PC-9 (cell line): Measurements from ENCODE around the gene CXCL8. TPM values are rescaled to one million over a fixed set of nuclear protein-coding genes. Genes with fewer than 3 reads are reported as not detected.

ENCODE experiments used
- BruUV-seq: library from RNA; stranded (reverse); fragments of 400-500 nt; replicated peaks from 2 replicates; lab custom pipeline; 2021; lab: Mats Ljungman, UMichigan
- CTCF ChIA-PET: fragments of 300-600 bp; sonication (Branson Sonifier 250); formaldehyde crosslinking; loops from one replicate; lab custom pipeline; 2022; ENCODE audit warnings: antibody characterized with exemption; lab: Charles Lee
- POLR2A ChIA-PET: fragments of 300-600 bp; sonication (Branson Sonifier 250); formaldehyde crosslinking; loops from one replicate; lab custom pipeline; 2022; ENCODE audit warnings: antibody characterized with exemption; ENCODE audit not compliant: unreplicated experiment; lab: Charles Lee
- DNase-seq, 2 experiments: peaks; one replicate each; pipeline versions ENCODE4 v3.0.0 to v3.0.0-alpha.2; 2015 to 2022; ENCODE audit warnings: mixed read lengths in 1 of 2
- H2AFZ ChIP-seq: fragments of 200-600 bp; sonication (generic); 2 replicates; pipeline ENCODE4 v1.8.1; 2017; ENCODE audit warnings: antibody characterized with exemption
- H3F3A ChIP-seq: fragments of 200-600 bp; sonication (generic); 2 replicates; pipeline ENCODE4 v1.8.1; 2017; ENCODE audit warnings: antibody characterized with exemption, mild to moderate bottlenecking, low read depth; ENCODE audit not compliant: insufficient read depth
- H3K27ac ChIP-seq: fragments of 200-600 bp; sonication (generic); 2 replicates; pipeline ENCODE4 v1.6.1; 2016; ENCODE audit warnings: mixed run types
- H3K27me3 ChIP-seq: fragments of 200-600 bp; sonication (generic); 2 replicates; pipeline ENCODE4 v1.6.1; 2016; ENCODE audit warnings: low read depth, mixed run types; ENCODE audit not compliant: insufficient read depth
- H3K36me3 ChIP-seq: fragments of 200-600 bp; sonication (generic); 2 replicates; pipeline ENCODE4 v1.6.1; 2016; ENCODE audit warnings: low read depth, mixed run types
- H3K4me1 ChIP-seq: fragments of 200-600 bp; sonication (generic); replicated peaks from 2 replicates; pipeline ENCODE4 v1.6.1; 2016; ENCODE audit warnings: mixed run types; ENCODE audit not compliant: insufficient read depth
- H3K4me2 ChIP-seq: fragments of 200-600 bp; sonication (generic); 2 replicates; pipeline ENCODE4 v1.6.1; 2017; ENCODE audit warnings: mixed run types
- H3K4me3 ChIP-seq: fragments of 200-600 bp; sonication (generic); 2 replicates; pipeline ENCODE4 v1.6.1; 2016; ENCODE audit warnings: mixed run types
- H3K79me2 ChIP-seq: fragments of 200-600 bp; sonication (generic); 2 replicates; pipeline ENCODE4 v1.6.1; 2017; ENCODE audit warnings: low read depth, mixed run types
- H3K9me2 ChIP-seq: fragments of 200-600 bp; sonication (generic); 2 replicates; pipeline ENCODE4 v1.8.1; 2017; ENCODE audit warnings: mild to moderate bottlenecking; ENCODE audit not compliant: insufficient read depth
- H3K9me3 ChIP-seq: fragments of 200-600 bp; sonication (generic); 2 replicates; pipeline ENCODE4 v1.8.1; 2016; ENCODE audit warnings: low read depth; ENCODE audit not compliant: insufficient read depth
- H4K20me1 ChIP-seq: fragments of 200-600 bp; sonication (generic); 2 replicates; pipeline ENCODE4 v1.8.1; 2017; ENCODE audit not compliant: insufficient read depth
- CTCF ChIP-seq: fragments of 200-600 bp; sonication (generic); conservative IDR thresholded peaks from 2 replicates; pipeline ENCODE4 v1.6.1; 2017; ENCODE audit warnings: mixed run types, antibody characterized with exemption, mild to moderate bottlenecking, moderate library complexity
- EZH2 ChIP-seq: fragments of 200-600 bp; sonication (generic); IDR thresholded peaks from 2 replicates; pipeline ENCODE4 v1.8.0; 2017; ENCODE audit warnings: antibody characterized with exemption, low read depth
- intact Hi-C: fragments of 100-400 bp; cut with micrococcal nuclease; formaldehyde crosslinking; loops from one replicate; pipeline ENCODE4 v1.10.0; 2022; ENCODE audit not compliant: unreplicated experiment
- total RNA-seq: library from RNA; stranded (reverse); gene quantifications from 2 replicates; pipeline ENCODE4 v1.2.3, GENCODE V29; 2021

Gene CXCL8
- total RNA-seq, 1 experiment from 2014 or later, result 0.35 TPM

GRCh38 chr4:73742490-73743160 is 2.3 kb downstream of the CXCL8 start:
- H3K4me1 ChIP-seq, result peaks cover 22% of the 10 kb centered on the region
- no peaks in the 10 kb centered on the region for H3K9me2 ChIP-seq
- H3K4me2 ChIP-seq, result no peak overlapping the region
- no TSS peak for BruUV-seq
- no peaks in the 10 kb centered on the region for H4K20me1 ChIP-seq
- TF ChIP-seq CTCF, result no peak
- no peak for TF ChIP-seq EZH2
- no peak overlapping the region for H3K27ac ChIP-seq
- intact Hi-C loops, result loop anchor here (5.0 kb wide), 2 partner anchors 65 to 80 kb away; no protein-coding TSS in a partner anchor
- H2AFZ ChIP-seq, result no peak overlapping the region
- ChIA-PET POLR2A (interaction anchor here (0.7 kb wide), 2 partner anchors 86 to 754 kb away, joined by 5 read pairs; no protein-coding TSS in a partner anchor), CTCF (no interaction called here)
- H3K9me3 ChIP-seq, result no peaks in the 10 kb centered on the region; the same call in none of the 2 replicates
- H3K79me2 ChIP-seq, result no peaks in the 10 kb centered on the region
- H3K36me3 ChIP-seq, result no peaks in the 10 kb centered on the region
- H3K4me3 ChIP-seq, result no peak overlapping the region
- DNase-seq, result no peak
- no peaks in the 10 kb centered on the region for H3K27me3 ChIP-seq
- peaks cover 9% of the 10 kb centered on the region for H3F3A ChIP-seq

GRCh38 chr4:73743281-73743680 is 2.9 kb downstream of the CXCL8 start:
- Histone ChIP-seq H3K9me2 (no peaks in the 10 kb centered on the region), H3K9me3 (no peaks in the 10 kb centered on the region; the same call in 1 of the 2 replicates), H3K4me2 (no peak overlapping the region), H4K20me1 (no peaks in the 10 kb centered on the region), H3K79me2 (no peaks in the 10 kb centered on the region), H3K4me1 (peaks cover 22% of the 10 kb centered on the region), H3K27ac (no peak overlapping the region), H3K27me3 (no peaks in the 10 kb centered on the region), H3F3A (peaks cover 9% of the 10 kb centered on the region), H2AFZ (no peak overlapping the region), H3K36me3 (no peaks in the 10 kb centered on the region), H3K4me3 (no peak overlapping the region)
- TF ChIP-seq CTCF (no peak), EZH2 (no peak)
- DNase-seq, result no peak
- no TSS peak for BruUV-seq
- intact Hi-C loops, result loop anchor here (5.0 kb wide), 2 partner anchors 66 to 81 kb away; no protein-coding TSS in a partner anchor
- POLR2A ChIA-PET, result no interaction called here
- CTCF ChIA-PET, result no interaction called here

GRCh38 chr4:73743795-73744194 is 3.4 kb downstream of the CXCL8 start:
- Histone ChIP-seq H3K27me3 (no peaks in the 10 kb centered on the region), H3K36me3 (no peaks in the 10 kb centered on the region), H3K4me2 (no peak overlapping the region), H3K4me3 (no peak overlapping the region), H4K20me1 (no peaks in the 10 kb centered on the region), H3K4me1 (peaks cover 22% of the 10 kb centered on the region), H3K9me2 (no peaks in the 10 kb centered on the region), H2AFZ (no peak overlapping the region), H3K79me2 (no peaks in the 10 kb centered on the region), H3K27ac (no peak overlapping the region), H3F3A (peaks cover 9% of the 10 kb centered on the region), H3K9me3 (no peaks in the 10 kb centered on the region; the same call in 1 of the 2 replicates)
- POLR2A ChIA-PET, result no interaction called here
- TF ChIP-seq EZH2 (no peak), CTCF (no peak)
- no peak for DNase-seq
- BruUV-seq, result no TSS peak
- CTCF ChIA-PET, result no interaction called here
- intact Hi-C loops, result loop anchor here (5.0 kb wide), 2 partner anchors 66 to 81 kb away; no protein-coding TSS in a partner anchor
